GM21360 (cell line): ENCODE results near the gene TEKTIP1.

Experiments
- ATAC-seq: cut with Tn5 transposase; IDR thresholded peaks from one replicate; pipeline ENCODE4 v1.9.1; 2021; ENCODE audit warnings: mild to moderate bottlenecking, moderate library complexity; ENCODE audit not compliant: unreplicated experiment

Gene TEKTIP1

GRCh38 chr19:3538965-3539755 lies at the start of gene TEKTIP1:
Gene TEKTIP1 (plus strand): TSS chr19:3539174. CDS start chr19:3539178, 4 bp downstream.
- ATAC-seq = no peak

GRCh38 chr19:3491396-3492119 lies 47.4 kb upstream of the TEKTIP1 start:
- ATAC-seq = no peak

- ATAC-seq = no peak
These were observed 46.7 kb upstream of the TEKTIP1 start for GRCh38 chr19:3492131-3492839.

- ATAC-seq = no peak
These were observed 46.1 kb upstream of the TEKTIP1 start for GRCh38 chr19:3492919-3493318.

GRCh38 chr19:3493651-3494050 lies 45.3 kb upstream of the TEKTIP1 start:
- no peak for ATAC-seq

- no peak for ATAC-seq
These were observed 44.9 kb upstream of the TEKTIP1 start for GRCh38 chr19:3494051-3494450.

- ATAC-seq = no peak
These were observed 44.4 kb upstream of the TEKTIP1 start for GRCh38 chr19:3494559-3494958.

GRCh38 chr19:3496392-3497273 lies 42.3 kb upstream of the TEKTIP1 start:
- no peak for ATAC-seq

GRCh38 chr19:3497757-3498520 lies 41.0 kb upstream of the TEKTIP1 start:
- no peak for ATAC-seq

- no peak for ATAC-seq
These were observed 39.1 kb upstream of the TEKTIP1 start for GRCh38 chr19:3499738-3500428.

- ATAC-seq = peak; percentile 82
These were observed 38.4 kb upstream of the TEKTIP1 start, which contains the start of gene DOHH for GRCh38 chr19:3500429-3501101. Gene DOHH (minus strand): TSS chr19:3500674. CDS start chr19:3496814, 3,860 bp downstream.

GRCh38 chr19:3501780-3502179 lies 37.2 kb upstream of the TEKTIP1 start:
- ATAC-seq = no peak

- no peak for ATAC-seq
These were observed 35.9 kb upstream of the TEKTIP1 start for GRCh38 chr19:3503036-3503572.

GRCh38 chr19:3504735-3505134 lies 34.2 kb upstream of the TEKTIP1 start:
- ATAC-seq = no peak

- ATAC-seq = peak; percentile 88
These were observed 33.2 kb upstream of the TEKTIP1 start, which contains the start of gene FZR1 for GRCh38 chr19:3505598-3506383. Gene FZR1 (plus strand): TSS chr19:3506311. CDS start chr19:3522990, 16,679 bp downstream.

- ATAC-seq = peak; percentile 11
These were observed 32.3 kb upstream of the TEKTIP1 start for GRCh38 chr19:3506384-3507340.
